CD4-positive, CD25-positive, alpha-beta regulatory T cell (primary cell): ENCODE results near the gene OR56B4. TPM values are rescaled to one million over a fixed set of nuclear protein-coding genes. Genes with fewer than 3 reads are reported as not detected.
"Not testable (repeated sequence)": the region's sequence is repeated elsewhere in the genome, so short reads cannot be mapped to it uniquely, and the experiment has no call there.

Experiments
- ATAC-seq, 2 donors: fragments of 150-1000 bp; cut with Tn5 transposase; one replicate each; pipeline ENCODE4 v1.10.0; 2021; ENCODE audit warnings: low read depth in 2 of 2, moderate number of reproducible peaks in 2 of 2, moderate library complexity in 1 of 2
- DNase-seq, 3 donors: peaks; one replicate each; pipeline versions ENCODE4 v3.0.0 to v3.0.0-alpha.2; 2012 to 2022; ENCODE audit warnings: mixed read lengths in 1 of 3
- H3K27ac ChIP-seq: one replicate; pipeline ENCODE4 v1.7.0; 2013; ENCODE audit warnings: mild to moderate bottlenecking, low read length; ENCODE audit not compliant: insufficient read depth, poor library complexity, severe bottlenecking
- H3K27me3 ChIP-seq: one replicate; pipeline ENCODE4 v1.7.0; 2013; ENCODE audit warnings: low read length; ENCODE audit not compliant: control insufficient read depth, insufficient read depth
- H3K36me3 ChIP-seq: one replicate; pipeline ENCODE4 v1.7.0; 2013; ENCODE audit warnings: mild to moderate bottlenecking, low read length, moderate library complexity; ENCODE audit not compliant: control insufficient read depth, insufficient read depth
- H3K4me1 ChIP-seq: 2 replicates; pipeline ENCODE4 v1.7.0; 2013; ENCODE audit warnings: mild to moderate bottlenecking, low read length; ENCODE audit not compliant: insufficient read depth, control insufficient read depth, poor library complexity, severe bottlenecking
- H3K4me3 ChIP-seq: one replicate; pipeline ENCODE4 v1.7.0; 2013; ENCODE audit warnings: low read depth, mild to moderate bottlenecking, low read length, moderate library complexity
- H3K9me3 ChIP-seq, 2 experiments: 1 replicate in 1 of 2; 2 replicates in 1 of 2; pipeline ENCODE4 v1.7.0; 2013; ENCODE audit warnings: low read length in 2 of 2, mild to moderate bottlenecking in 1 of 2, moderate library complexity in 1 of 2; ENCODE audit not compliant: control insufficient read depth in 2 of 2
- H3K27ac Mint-ChIP-seq, 3 donors: one replicate each; pipeline ENCODE4 v1.8.0; 2020 to 2022; ENCODE audit warnings: mild to moderate bottlenecking in 3 of 3, mixed read lengths in 3 of 3, moderate library complexity in 2 of 3
- H3K27me3 Mint-ChIP-seq: one replicate; pipeline ENCODE4 v1.8.0; 2022; ENCODE audit warnings: mild to moderate bottlenecking, mixed read lengths
- H3K36me3 Mint-ChIP-seq: one replicate; pipeline ENCODE4 v1.8.0; 2020; ENCODE audit warnings: mixed read lengths
- H3K4me1 Mint-ChIP-seq, 4 donors: one replicate each; pipeline ENCODE4 v1.8.0; 2020 to 2022; ENCODE audit warnings: mixed read lengths in 4 of 4, mild to moderate bottlenecking in 1 of 4
- H3K4me3 Mint-ChIP-seq, 4 donors: one replicate each; pipeline ENCODE4 v1.8.0; 2020 to 2022; ENCODE audit warnings: mild to moderate bottlenecking in 4 of 4, mixed read lengths in 4 of 4, moderate library complexity in 3 of 4
- H3K9me3 Mint-ChIP-seq, 7 donors: one replicate each; pipeline ENCODE4 v1.8.0; 2020 to 2022; ENCODE audit warnings: mixed read lengths in 7 of 7, mild to moderate bottlenecking in 3 of 7, moderate library complexity in 2 of 7
- polyA plus RNA-seq, 4 donors: library from polyadenylated mRNA; unstranded; fragments of 300-500 nt; fragmentation: Illumina TruSeq; gene quantifications; one replicate each; pipeline ENCODE4 v1.2.3, GENCODE V29; 2021
- total RNA-seq: library from RNA; stranded (reverse); gene quantifications from one replicate; pipeline ENCODE4 v1.2.3, GENCODE V29; 2022

The OR56B4 gene
- total RNA-seq (not detected), polyA plus RNA-seq (under 1 TPM in 1 of 4 donors, not detected in 3; 0.22 TPM)

DNA sequence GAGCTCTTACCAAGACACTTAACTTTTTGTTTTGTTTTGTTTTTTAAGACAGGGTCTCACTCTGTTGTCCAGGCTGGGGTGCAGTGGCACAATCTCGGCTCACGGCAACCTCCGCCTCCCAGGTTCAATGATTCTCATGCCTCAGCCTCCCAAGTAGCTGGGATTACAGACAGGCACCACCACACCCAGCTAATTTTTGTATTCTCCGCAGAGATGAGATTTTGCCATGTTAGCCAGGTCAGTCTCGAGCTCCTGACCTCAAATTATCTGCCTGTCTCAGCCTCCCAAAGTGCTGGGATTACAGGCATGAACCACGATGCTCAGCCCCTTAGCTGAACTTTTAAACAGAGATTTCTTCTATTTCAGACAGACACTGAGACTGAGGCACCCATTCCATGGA lies at the start of gene OR56B4:
Gene OR56B4 (plus strand): TSS at position 301 of the 400 bp plus-strand sequence. CDS start 95 bp downstream, at position 396.
- not testable (repeated sequence) for DNase-seq, H3K9me3 ChIP-seq, H3K27me3 ChIP-seq, H3K4me1 ChIP-seq, H3K4me1 Mint-ChIP-seq, H3K27ac ChIP-seq, H3K36me3 Mint-ChIP-seq, H3K4me3 ChIP-seq, ATAC-seq, H3K36me3 ChIP-seq, H3K9me3 Mint-ChIP-seq, H3K27ac Mint-ChIP-seq, H3K4me3 Mint-ChIP-seq
- peaks cover 13% of the 10 kb centered on the region for H3K27me3 Mint-ChIP-seq

DNA sequence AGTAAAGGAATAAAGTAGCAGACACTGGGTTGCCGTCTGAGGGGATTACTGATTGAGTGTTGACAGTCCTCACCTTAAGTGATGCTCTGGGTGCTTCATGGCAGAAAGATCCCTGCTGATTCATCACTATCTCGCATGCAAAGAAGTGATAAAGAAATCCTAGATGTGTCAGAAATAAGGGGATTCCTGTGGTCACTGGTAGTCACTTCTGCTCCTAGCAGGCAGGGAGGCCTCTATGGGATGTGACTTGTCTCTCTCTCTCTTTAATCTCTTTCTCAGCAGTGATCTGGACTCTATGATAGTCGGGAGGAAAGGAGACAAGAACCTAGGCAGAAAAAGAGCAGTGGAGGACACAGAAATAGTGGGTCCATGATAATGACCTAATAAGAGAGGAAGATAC lies 46.0 kb upstream of the OR56B4 start:
- Mint-ChIP-seq H3K27me3 (peaks cover 10% of the 10 kb centered on the region), H3K27ac (no peak overlapping the region), H3K36me3 (no peaks in the 10 kb centered on the region), H3K9me3 (peaks cover 0 to 2% (median 0%) of the 10 kb centered on the region in 7 donors), H3K4me3 (no peak overlapping the region), H3K4me1 (no peaks in the 10 kb centered on the region)
- Histone ChIP-seq H3K27ac (no peak overlapping the region), H3K4me3 (no peak overlapping the region), H3K27me3 (no peaks in the 10 kb centered on the region), H3K9me3 (no peaks in the 10 kb centered on the region), H3K4me1 (no peaks in the 10 kb centered on the region), H3K36me3 (no peaks in the 10 kb centered on the region)
- DNase-seq (no peak), ATAC-seq (no peak)

DNA sequence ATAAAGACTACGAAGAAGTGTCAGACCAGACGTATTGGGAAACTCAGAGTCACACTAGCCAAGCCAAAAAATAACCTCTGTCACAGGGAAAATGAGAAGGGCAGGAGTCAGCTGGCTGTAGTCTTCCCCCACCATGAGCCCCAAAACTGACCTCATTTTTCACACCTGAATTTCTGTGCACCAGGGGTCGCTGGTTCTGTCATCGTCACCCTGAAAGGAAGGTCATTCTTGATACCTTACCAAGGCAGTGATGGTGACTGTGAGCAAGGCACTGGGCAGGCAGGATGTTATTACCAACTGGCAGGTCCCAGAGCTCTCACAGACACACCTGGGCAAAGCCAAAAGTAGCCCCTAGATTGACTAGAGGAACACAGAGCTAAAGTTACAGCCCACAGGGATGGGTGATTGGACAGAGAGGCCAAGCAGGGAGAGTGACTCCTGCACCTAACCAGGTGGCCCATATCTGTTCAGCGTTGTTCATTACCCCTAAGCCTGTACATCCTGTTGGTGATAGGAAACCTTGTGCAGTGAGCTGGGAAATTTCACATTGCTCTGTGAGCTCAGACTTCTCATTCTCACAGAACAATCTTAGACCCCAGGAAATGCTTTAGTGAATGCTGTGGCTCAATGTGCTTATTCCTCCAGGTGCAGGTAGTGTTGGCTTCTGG lies 44.7 kb upstream of the OR56B4 start:
- Histone ChIP-seq H3K4me1 (no peaks in the 10 kb centered on the region), H3K27me3 (no peaks in the 10 kb centered on the region), H3K9me3 (no peaks in the 10 kb centered on the region), H3K4me3 (no peak overlapping the region), H3K27ac (no peak overlapping the region), H3K36me3 (no peaks in the 10 kb centered on the region)
- Mint-ChIP-seq H3K4me1 (no peaks in the 10 kb centered on the region), H3K36me3 (no peaks in the 10 kb centered on the region), H3K4me3 (no peak overlapping the region), H3K27me3 (peaks cover 10% of the 10 kb centered on the region), H3K9me3 (peaks cover 0 to 2% (median 0%) of the 10 kb centered on the region in 7 donors), H3K27ac (no peak overlapping the region)
- DNase-seq, result no peak
- ATAC-seq, result no peak

DNA sequence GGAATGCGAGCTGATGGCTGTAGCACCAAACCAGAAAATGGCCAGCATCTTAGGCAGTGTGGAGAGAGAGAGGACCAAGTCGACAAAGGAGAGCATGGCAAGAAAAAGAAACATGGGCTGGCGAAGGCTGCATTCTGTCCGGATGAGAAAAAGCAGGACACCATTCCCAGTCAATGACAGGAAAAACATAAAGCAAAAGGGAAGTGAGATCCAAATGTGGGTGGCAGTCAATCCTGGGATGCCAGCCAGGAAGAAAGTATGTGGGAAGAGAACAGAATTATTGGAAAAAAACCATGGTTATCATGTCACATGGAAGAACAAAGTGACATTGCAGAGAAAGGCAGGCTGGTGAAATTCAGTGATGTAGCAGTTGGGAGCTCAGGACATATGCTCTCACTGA lies 40.0 kb upstream of the OR56B4 start:
- H3K27ac Mint-ChIP-seq, result no peak overlapping the region
- no peak overlapping the region for H3K4me3 Mint-ChIP-seq
- Histone ChIP-seq H3K27ac (no peak overlapping the region), H3K27me3 (no peaks in the 10 kb centered on the region), H3K9me3 (no peaks in the 10 kb centered on the region), H3K4me3 (no peak overlapping the region), H3K36me3 (no peaks in the 10 kb centered on the region), H3K4me1 (no peaks in the 10 kb centered on the region)
- DNase-seq (no peak), ATAC-seq (no peak)
- H3K4me1 Mint-ChIP-seq, result no peaks in the 10 kb centered on the region
- peaks cover 0 to 4% (median 0%) of the 10 kb centered on the region in 7 donors for H3K9me3 Mint-ChIP-seq
- no peaks in the 10 kb centered on the region for H3K36me3 Mint-ChIP-seq
- no peaks in the 10 kb centered on the region for H3K27me3 Mint-ChIP-seq

GRCh38 chr11:6076443-6076842 lies 31.0 kb upstream of the OR56B4 start:
- H3K9me3 ChIP-seq, H3K4me1 Mint-ChIP-seq, H3K27me3 ChIP-seq, DNase-seq, H3K4me3 Mint-ChIP-seq, H3K27ac ChIP-seq, H3K4me1 ChIP-seq, H3K4me3 ChIP-seq, ATAC-seq, H3K36me3 Mint-ChIP-seq, H3K36me3 ChIP-seq, H3K27me3 Mint-ChIP-seq, H3K27ac Mint-ChIP-seq: not testable (repeated sequence)
- peaks cover 0 to 19% (median 7%) of the 10 kb centered on the region in 7 donors for H3K9me3 Mint-ChIP-seq

DNA sequence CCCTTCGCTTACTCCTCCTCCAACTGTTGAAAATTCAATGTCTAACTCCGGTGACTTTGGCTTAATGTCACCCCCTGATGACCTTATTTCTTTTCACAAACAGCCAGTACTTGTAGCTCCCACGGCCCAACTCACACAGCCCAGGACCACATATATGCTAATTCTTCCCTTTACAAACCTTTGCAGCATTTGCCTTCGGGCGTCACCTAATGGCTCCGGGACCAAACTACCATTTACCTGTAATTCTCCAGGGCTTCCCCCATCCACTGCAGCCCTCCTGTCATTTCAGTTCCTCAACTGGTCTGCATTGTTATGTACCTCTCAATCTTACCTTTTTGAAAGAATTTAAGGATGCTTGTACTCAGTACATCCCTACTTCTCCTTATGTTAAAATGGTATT lies 29.8 kb upstream of the OR56B4 start:
- peaks cover 5% of the 10 kb centered on the region for H3K27me3 Mint-ChIP-seq
- Histone ChIP-seq H3K27ac (no peak overlapping the region), H3K9me3 (peaks cover 0 to 4% of the 10 kb centered on the region in 2 experiments), H3K4me3 (no peak overlapping the region), H3K27me3 (no peaks in the 10 kb centered on the region), H3K36me3 (no peaks in the 10 kb centered on the region), H3K4me1 (no peaks in the 10 kb centered on the region)
- H3K4me3 Mint-ChIP-seq, result no peak overlapping the region
- ATAC-seq (no peak), DNase-seq (no peak)
- no peaks in the 10 kb centered on the region for H3K4me1 Mint-ChIP-seq
- H3K36me3 Mint-ChIP-seq, result no peaks in the 10 kb centered on the region
- peaks cover 0 to 20% (median 7%) of the 10 kb centered on the region in 7 donors for H3K9me3 Mint-ChIP-seq
- H3K27ac Mint-ChIP-seq, result no peak overlapping the region

DNA sequence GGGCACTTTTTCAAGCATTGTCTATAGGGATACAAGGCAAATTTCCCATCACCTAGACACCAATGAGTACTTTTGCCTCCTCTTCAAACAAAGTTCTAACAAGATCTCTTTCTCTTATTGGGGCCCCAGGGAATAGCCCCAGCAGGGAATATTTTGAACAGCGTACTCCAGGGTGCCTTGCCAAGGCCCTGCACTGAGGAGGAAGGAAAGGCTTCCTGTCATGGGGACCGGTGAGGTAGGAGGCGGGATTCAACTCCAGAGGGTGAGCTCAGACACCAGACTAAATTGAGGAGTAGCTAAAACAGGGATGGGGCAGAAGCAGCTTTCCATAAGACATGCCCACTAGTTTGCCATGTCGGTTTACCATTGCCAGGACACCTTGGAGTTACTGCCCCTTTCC lies 28.0 kb upstream of the OR56B4 start:
- DNase-seq (no peak), ATAC-seq (no peak)
- Histone ChIP-seq H3K27ac (no peak overlapping the region), H3K36me3 (no peaks in the 10 kb centered on the region), H3K27me3 (no peaks in the 10 kb centered on the region), H3K4me1 (no peaks in the 10 kb centered on the region), H3K4me3 (no peak overlapping the region), H3K9me3 (peaks cover 0 to 4% of the 10 kb centered on the region in 2 experiments)
- H3K36me3 Mint-ChIP-seq, result no peaks in the 10 kb centered on the region
- no peaks in the 10 kb centered on the region for H3K4me1 Mint-ChIP-seq
- H3K4me3 Mint-ChIP-seq, result no peak overlapping the region
- peaks cover 0 to 30% (median 7%) of the 10 kb centered on the region in 7 donors for H3K9me3 Mint-ChIP-seq
- peaks cover 5% of the 10 kb centered on the region for H3K27me3 Mint-ChIP-seq
- no peak overlapping the region for H3K27ac Mint-ChIP-seq

DNA sequence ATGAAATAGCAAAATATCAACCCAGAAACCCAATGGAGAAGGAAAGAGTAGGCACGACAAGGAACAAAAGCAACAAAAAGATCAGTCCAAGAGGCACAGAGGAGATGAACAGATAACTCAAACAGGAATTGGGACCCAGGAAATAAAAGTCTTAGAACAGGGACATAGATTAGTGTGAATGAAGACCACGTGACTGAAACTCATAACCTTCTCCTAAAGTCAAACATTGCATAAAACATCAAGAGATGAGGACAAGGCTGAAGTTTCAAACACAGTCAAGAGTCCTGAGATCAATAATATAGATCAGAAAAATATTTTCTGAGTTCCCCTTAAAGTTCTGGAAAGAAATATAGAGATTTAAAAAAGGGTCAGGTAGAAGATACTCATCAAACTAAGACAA lies 24.4 kb upstream of the OR56B4 start:
- H3K4me1 ChIP-seq, result no peaks in the 10 kb centered on the region
- Mint-ChIP-seq H3K27me3 (peaks cover 5% of the 10 kb centered on the region), H3K36me3 (no peaks in the 10 kb centered on the region), H3K27ac (no peak overlapping the region), H3K4me1 (no peaks in the 10 kb centered on the region), H3K4me3 (no peak overlapping the region), H3K9me3 (peaks cover 0 to 13% (median 3%) of the 10 kb centered on the region in 7 donors)
- no peak overlapping the region for H3K27ac ChIP-seq
- ATAC-seq (no peak), DNase-seq (no peak)
- no peaks in the 10 kb centered on the region for H3K27me3 ChIP-seq
- no peaks in the 10 kb centered on the region for H3K36me3 ChIP-seq
- H3K4me3 ChIP-seq, result no peak overlapping the region
- H3K9me3 ChIP-seq, result no peaks in the 10 kb centered on the region
